Activated naive CD8-positive, alpha-beta T cell (primary cell): ENCODE results near the gene FXR2.
A peak's percentile ranks its signal among the peaks of the same experiment; 100 is the strongest.

Experiments
- H3K27ac Mint-ChIP-seq: one replicate; pipeline ENCODE4 v1.8.0; 2021; ENCODE audit warnings: mixed read lengths
- H3K27me3 Mint-ChIP-seq: one replicate; pipeline ENCODE4 v1.8.0; 2021; ENCODE audit warnings: mixed read lengths
- H3K36me3 Mint-ChIP-seq: one replicate; pipeline ENCODE4 v1.8.0; 2021; ENCODE audit warnings: mixed read lengths
- H3K4me1 Mint-ChIP-seq: one replicate; pipeline ENCODE4 v1.8.0; 2021; ENCODE audit warnings: low read depth, mixed read lengths
- H3K4me3 Mint-ChIP-seq: one replicate; pipeline ENCODE4 v1.8.0; 2021; ENCODE audit warnings: mild to moderate bottlenecking, mixed read lengths
- H3K9me3 Mint-ChIP-seq: one replicate; pipeline ENCODE4 v1.8.0; 2021; ENCODE audit warnings: low read depth, mixed read lengths

The FXR2 gene

DNA sequence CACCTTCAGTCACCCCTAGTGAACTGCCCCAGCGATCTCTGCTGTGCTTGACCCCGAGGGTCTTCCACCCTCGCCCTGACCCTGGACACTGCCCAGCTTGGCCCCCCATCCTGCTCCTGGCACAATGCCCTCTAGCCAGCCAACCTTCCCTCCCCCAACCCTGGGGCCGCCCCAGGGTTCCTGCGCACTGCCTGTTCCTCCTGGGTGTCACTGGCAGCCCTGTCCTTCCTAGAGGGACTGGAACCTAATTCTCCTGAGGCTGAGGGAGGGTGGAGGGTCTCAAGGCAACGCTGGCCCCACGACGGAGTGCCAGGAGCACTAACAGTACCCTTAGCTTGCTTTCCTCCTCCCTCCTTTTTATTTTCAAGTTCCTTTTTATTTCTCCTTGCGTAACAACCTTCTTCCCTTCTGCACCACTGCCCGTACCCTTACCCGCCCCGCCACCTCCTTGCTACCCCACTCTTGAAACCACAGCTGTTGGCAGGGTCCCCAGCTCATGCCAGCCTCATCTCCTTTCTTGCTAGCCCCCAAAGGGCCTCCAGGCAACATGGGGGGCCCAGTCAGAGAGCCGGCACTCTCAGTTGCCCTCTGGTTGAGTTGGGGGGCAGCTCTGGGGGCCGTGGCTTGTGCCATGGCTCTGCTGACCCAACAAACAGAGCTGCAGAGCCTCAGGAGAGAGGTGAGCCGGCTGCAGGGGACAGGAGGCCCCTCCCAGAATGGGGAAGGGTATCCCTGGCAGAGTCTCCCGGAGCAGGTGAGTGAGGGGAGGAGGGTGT lies 56.0 kb downstream of the FXR2 start, which contains the start of gene TNFSF13:
Gene TNFSF13 (plus strand): TSS at position 207 of the 776 bp plus-strand sequence. CDS start 290 bp downstream, at position 497.
- H3K27ac Mint-ChIP-seq: peak within 1 kb of the TSS; percentile 85
- H3K36me3 Mint-ChIP-seq: peaks cover 5% of the 10 kb centered on the region
- H3K9me3 Mint-ChIP-seq: no peaks in the 10 kb centered on the region
- peaks cover 57% of the 10 kb centered on the region for H3K4me1 Mint-ChIP-seq
- H3K27me3 Mint-ChIP-seq: no peaks in the 10 kb centered on the region
- H3K4me3 Mint-ChIP-seq: peak within 1 kb of the TSS; percentile 96

DNA sequence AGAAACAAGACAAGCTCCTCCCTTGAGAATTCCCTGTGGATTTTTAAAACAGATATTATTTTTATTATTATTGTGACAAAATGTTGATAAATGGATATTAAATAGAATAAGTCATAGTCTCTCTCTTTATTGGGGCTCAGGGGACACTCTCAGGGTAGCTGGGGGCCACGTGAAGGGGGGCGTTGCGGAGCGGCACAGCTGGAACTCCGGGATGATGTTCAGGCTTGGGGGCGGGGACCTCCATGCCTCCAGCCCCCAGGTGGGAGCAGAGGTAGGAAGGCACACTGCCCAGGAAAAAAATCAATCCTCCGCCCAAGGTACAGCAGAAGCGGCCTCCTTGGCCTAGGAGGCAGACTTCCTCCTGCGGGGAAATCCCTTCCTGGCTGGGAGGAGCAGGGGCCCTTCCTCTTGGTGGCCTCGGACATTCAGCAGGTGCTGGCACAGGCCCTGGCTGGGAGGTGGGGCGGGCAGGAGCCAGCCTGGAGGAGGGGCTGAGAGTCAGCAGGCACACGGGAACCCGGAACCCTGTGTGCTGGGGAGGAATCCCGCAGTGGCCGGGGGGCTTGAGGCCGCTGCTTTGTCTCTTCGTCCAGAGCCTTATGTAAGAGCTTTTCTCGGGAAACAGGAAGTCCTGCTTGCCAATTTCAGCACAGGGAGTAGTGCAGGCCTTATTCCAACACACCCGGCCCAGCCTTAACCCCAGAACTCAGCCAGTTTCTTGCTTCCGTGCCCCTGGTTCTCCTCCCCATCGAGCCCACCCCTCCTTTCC lies 56.7 kb downstream of the FXR2 start:
- peak overlapping the region; percentile 96 for H3K4me3 Mint-ChIP-seq
- peak overlapping the region; percentile 85 for H3K27ac Mint-ChIP-seq
- H3K36me3 Mint-ChIP-seq: peaks cover 5% of the 10 kb centered on the region
- peaks cover 62% of the 10 kb centered on the region for H3K4me1 Mint-ChIP-seq
- no peaks in the 10 kb centered on the region for H3K27me3 Mint-ChIP-seq
- H3K9me3 Mint-ChIP-seq: no peaks in the 10 kb centered on the region

DNA sequence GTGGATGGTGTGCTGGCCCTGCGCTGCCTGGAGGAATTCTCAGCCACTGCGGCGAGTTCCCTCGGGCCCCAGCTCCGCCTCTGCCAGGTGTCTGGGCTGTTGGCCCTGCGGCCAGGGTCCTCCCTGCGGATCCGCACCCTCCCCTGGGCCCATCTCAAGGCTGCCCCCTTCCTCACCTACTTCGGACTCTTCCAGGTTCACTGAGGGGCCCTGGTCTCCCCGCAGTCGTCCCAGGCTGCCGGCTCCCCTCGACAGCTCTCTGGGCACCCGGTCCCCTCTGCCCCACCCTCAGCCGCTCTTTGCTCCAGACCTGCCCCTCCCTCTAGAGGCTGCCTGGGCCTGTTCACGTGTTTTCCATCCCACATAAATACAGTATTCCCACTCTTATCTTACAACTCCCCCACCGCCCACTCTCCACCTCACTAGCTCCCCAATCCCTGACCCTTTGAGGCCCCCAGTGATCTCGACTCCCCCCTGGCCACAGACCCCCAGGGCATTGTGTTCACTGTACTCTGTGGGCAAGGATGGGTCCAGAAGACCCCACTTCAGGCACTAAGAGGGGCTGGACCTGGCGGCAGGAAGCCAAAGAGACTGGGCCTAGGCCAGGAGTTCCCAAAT lies 57.4 kb downstream of the FXR2 start:
- H3K4me1 Mint-ChIP-seq: peaks cover 62% of the 10 kb centered on the region
- no peaks in the 10 kb centered on the region for H3K9me3 Mint-ChIP-seq
- H3K27ac Mint-ChIP-seq: no peak overlapping the region
- H3K36me3 Mint-ChIP-seq: no peaks in the 10 kb centered on the region
- H3K27me3 Mint-ChIP-seq: no peaks in the 10 kb centered on the region
- no peak overlapping the region for H3K4me3 Mint-ChIP-seq

DNA sequence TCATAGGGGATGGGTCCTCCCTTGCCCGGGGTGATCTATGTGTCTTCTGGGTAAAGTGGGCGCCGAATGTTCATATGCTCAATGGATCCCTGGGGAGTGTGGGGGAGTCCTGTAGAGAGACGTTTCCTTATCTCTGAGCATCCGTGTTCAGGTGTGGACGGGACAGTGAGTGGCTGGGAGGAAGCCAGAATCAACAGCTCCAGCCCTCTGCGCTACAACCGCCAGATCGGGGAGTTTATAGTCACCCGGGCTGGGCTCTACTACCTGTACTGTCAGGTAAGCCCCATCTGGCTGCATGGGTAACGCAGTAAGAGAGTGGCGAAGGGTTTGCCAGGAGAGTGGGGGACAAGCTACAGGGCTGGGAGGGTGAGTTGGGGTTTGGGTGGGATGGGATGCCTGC lies 58.1 kb downstream of the FXR2 start:
- Mint-ChIP-seq H3K36me3 (no peaks in the 10 kb centered on the region), H3K9me3 (no peaks in the 10 kb centered on the region), H3K4me3 (no peak overlapping the region), H3K27ac (peak overlapping the region; percentile 18), H3K4me1 (peaks cover 68% of the 10 kb centered on the region), H3K27me3 (no peaks in the 10 kb centered on the region)

DNA sequence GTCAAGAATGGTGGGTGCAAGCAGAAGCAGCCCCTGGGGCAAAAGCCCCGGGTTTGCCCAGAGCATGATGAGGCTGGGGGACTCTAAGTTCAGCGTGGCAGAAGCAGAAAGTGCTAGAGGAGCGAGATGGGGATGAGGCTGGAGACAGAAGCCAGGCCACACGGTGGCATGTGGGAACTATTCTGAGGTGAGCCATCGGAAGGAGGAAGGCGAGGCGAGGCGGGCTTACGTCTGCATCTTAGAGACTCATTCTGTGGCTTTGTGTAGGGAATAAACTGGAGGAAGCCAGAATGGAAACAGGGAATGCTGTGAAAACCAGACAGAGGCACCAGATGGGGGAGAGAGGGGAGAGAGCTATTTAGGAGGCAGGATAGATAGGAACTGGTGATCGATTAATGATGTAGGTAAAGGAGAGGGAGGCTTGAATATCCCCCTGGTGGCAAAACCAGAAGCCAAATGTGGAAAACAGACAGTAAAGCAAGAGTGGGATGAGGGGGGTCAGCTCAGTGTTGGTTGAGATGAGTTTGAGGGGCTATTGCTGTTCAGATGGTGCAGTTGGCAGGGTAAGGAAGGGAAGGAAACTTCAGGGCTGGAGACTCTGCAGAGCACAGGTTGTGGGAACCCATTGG lies 59.3 kb downstream of the FXR2 start:
- Mint-ChIP-seq H3K9me3 (no peaks in the 10 kb centered on the region), H3K4me1 (peaks cover 71% of the 10 kb centered on the region), H3K36me3 (no peaks in the 10 kb centered on the region), H3K27me3 (no peaks in the 10 kb centered on the region), H3K27ac (peak overlapping the region; percentile 90), H3K4me3 (no peak overlapping the region)

DNA sequence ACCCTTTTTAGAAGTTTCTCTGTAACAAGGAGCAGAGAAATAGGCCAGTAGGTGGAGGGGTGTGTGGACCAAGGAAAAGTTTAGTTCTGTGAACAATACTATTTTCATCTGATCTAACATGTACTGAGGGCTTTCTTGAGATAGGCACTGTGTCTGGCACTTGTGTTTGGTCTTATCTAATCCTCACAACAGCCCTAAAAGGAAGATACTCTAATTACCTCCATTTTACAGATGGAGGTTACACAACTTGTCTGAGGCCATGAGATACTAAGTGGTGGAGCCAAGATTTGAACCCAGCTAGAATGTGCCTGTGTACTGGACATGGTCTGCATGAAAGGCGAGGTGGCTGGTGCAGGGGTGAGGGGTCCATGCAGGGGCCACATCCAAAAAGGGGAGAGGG lies 61.3 kb downstream of the FXR2 start:
- H3K4me1 Mint-ChIP-seq: peaks cover 69% of the 10 kb centered on the region
- H3K36me3 Mint-ChIP-seq: no peaks in the 10 kb centered on the region
- no peaks in the 10 kb centered on the region for H3K27me3 Mint-ChIP-seq
- no peaks in the 10 kb centered on the region for H3K9me3 Mint-ChIP-seq
- H3K27ac Mint-ChIP-seq: peak overlapping the region; percentile 86
- peak overlapping the region; percentile 49 for H3K4me3 Mint-ChIP-seq

DNA sequence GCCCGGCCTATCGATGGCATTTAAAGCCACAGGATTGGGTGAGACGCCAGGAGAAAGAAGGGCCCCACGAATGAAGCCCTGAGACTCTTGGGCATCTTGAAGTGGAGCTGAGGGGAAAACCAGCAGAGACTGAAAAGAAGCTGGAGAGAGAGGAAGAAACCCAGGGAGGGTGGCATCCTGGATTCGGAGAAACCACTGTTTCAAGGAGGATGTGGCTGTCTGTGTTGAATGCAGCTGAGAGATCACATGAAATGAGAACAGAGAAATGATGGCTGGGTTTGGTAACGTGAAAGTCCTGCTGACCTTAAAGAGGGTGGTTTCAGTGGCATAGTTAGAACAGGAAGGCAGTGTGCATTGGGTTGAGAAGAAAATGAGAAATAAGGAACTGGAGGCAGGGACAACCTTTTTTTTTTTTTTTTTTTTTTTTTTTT lies 62.1 kb downstream of the FXR2 start:
- H3K4me3 Mint-ChIP-seq: peak overlapping the region; percentile 65

DNA sequence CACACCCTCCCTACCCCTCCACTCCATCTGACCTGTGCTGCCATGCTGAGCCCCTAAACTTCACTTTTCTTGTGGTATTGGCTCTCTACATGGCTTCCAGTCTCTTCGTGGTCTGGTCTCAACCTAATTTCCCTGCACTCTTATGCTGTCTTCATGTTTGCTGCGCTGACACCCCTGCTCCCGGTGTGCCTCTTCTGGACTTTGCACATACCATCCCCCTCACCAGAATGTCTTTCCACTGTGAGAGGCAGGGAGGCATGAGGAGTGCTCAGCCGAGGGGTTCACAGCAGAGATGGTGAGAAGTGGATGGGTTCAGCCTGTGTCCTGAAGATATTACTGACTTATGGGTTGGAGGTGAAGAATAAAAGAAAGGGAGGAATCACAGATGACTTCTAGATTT lies 63.3 kb downstream of the FXR2 start:
- Mint-ChIP-seq H3K27ac (peak overlapping the region; percentile 62), H3K4me3 (peak overlapping the region; percentile 44), H3K4me1 (peaks cover 67% of the 10 kb centered on the region), H3K36me3 (no peaks in the 10 kb centered on the region), H3K9me3 (no peaks in the 10 kb centered on the region), H3K27me3 (no peaks in the 10 kb centered on the region)

More for the DNA sequence above, 62.1 kb downstream of the FXR2 start:
- Mint-ChIP-seq H3K9me3 (no peaks in the 10 kb centered on the region), H3K36me3 (no peaks in the 10 kb centered on the region), H3K4me1 (peaks cover 68% of the 10 kb centered on the region), H3K27me3 (no peaks in the 10 kb centered on the region), H3K27ac (peak overlapping the region; percentile 87)

DNA sequence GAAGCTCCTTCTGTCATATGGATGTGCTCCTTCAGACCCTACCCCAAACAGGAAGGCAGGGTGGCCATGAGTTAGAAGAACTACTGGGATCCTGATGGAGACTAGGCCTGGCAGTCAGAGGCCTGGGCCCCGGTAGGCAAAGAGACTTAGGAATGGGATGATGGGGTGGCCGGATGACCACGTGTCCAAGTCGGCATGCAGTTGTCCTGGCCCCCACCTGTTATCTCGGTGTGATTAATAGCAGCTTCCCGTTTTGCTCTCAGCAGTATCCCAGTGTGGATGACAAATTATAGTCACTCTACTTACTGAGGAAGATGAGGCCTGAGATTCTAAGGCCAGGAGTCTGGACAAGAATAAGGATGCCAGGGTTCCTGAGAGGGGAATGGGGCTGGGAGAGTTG lies 64.4 kb downstream of the FXR2 start:
- peaks cover 61% of the 10 kb centered on the region for H3K4me1 Mint-ChIP-seq

DNA sequence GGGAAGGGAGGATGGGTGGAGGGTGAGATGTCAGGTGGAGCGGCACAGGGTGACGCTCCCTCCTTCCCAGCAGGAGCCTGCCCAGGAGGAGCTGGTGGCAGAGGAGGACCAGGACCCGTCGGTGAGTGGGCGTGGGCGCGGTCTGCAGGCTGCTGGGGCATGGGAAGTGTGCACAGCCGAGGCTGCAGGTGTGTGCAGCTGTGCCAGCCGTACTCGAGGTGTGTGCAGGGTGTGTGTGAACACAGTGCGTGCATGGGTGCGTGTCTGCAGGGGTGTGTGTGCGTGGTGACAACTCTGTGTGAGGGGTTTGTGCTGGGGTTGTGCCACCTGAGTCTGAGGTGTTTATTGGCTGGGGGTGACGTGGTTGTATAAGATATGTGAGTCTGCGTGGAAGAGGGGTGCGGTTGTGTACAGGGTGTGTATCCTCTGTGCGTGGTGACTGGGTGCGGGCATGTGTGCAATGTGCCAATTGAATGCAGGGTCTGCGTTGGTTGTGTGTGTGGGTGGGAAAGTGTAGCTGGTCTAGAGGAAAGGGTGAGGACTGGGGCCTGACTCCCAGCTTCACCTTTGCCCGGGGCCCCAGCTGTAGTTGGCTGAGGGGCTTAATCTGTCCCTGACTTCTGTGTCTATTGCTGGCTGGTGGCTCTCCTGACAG lies 65.2 kb downstream of the FXR2 start:
- peaks cover 55% of the 10 kb centered on the region for H3K4me1 Mint-ChIP-seq

More for the DNA sequence above, 64.4 kb downstream of the FXR2 start:
- peak overlapping the region; percentile 20 for H3K4me3 Mint-ChIP-seq
- no peaks in the 10 kb centered on the region for H3K27me3 Mint-ChIP-seq
- H3K9me3 Mint-ChIP-seq: no peaks in the 10 kb centered on the region
- H3K36me3 Mint-ChIP-seq: no peaks in the 10 kb centered on the region
- peak overlapping the region; percentile 61 for H3K27ac Mint-ChIP-seq

DNA sequence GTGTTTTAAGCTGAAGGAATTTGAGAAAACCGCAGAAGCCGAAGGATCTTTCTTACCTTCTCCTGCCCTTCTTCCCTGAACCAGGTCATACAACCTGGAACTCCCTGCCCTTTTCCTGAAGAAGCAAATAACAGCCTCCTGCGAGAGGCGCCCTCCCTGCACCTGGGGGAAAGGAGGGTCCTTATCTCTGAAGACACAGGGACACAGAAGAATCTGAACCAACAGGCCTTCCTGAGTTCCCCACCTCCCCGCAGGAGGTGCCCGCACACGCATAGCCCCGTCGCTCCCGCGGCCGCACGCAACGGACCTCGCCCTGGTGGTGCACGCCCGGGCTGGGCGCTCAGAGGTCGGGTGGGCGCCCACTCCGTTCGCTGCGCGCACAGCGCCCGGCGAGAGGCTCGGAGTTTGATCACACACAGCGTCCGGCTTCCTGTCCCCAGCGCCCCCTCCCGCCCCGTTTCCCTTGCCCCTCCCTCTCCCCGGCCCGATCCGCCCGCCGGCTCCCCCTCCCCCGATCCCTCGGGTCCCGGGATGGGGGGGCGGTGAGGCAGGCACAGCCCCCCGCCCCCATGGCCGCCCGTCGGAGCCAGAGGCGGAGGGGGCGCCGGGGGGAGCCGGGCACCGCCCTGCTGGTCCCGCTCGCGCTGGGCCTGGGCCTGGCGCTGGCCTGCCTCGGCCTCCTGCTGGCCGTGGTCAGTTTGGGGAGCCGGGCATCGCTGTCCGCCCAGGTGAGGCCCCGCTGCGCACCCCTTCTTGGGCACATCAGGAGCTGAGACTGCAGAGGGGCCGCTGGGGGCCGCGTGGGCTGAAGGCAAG lies 65.9 kb downstream of the FXR2 start, which contains the start of gene TNFSF12:
Gene TNFSF12 (plus strand): TSS at position 474 of the 816 bp plus-strand sequence. CDS start 96 bp downstream, at position 570.
- Mint-ChIP-seq H3K4me1 (peaks cover 52% of the 10 kb centered on the region), H3K9me3 (no peaks in the 10 kb centered on the region), H3K36me3 (no peaks in the 10 kb centered on the region), H3K27me3 (no peaks in the 10 kb centered on the region), H3K27ac (peak within 1 kb of the TSS; percentile 87), H3K4me3 (peak within 1 kb of the TSS; percentile 90)

More for the DNA sequence above, 65.2 kb downstream of the FXR2 start:
- H3K4me3 Mint-ChIP-seq: peak overlapping the region; percentile 90
- H3K27ac Mint-ChIP-seq: peak overlapping the region; percentile 87
- H3K27me3 Mint-ChIP-seq: no peaks in the 10 kb centered on the region
- no peaks in the 10 kb centered on the region for H3K9me3 Mint-ChIP-seq
- no peaks in the 10 kb centered on the region for H3K36me3 Mint-ChIP-seq

DNA sequence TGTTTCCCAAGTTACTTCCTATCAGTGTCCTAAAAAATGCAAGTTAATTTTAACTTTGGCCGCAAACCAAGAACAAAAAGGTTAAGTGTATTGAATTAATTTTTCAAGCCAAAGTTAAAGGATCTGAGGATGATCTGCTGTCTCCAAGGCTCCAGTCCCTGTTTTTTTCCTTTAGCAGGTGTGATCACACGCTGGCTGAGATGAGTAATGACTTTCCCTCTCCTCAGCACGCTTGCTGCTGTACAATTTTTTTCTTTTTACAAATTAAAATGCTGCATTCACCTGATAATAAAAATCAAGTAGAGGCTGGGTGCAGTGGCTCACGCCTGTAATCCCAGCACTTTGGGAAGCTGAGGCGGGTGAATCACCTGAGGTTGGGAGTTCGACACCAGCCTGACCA lies 69.8 kb downstream of the FXR2 start:
- Mint-ChIP-seq H3K4me1 (peaks cover 17% of the 10 kb centered on the region), H3K36me3 (no peaks in the 10 kb centered on the region), H3K27me3 (no peaks in the 10 kb centered on the region), H3K4me3 (no peak overlapping the region), H3K27ac (no peak overlapping the region), H3K9me3 (no peaks in the 10 kb centered on the region)
